22Rv1 (cell line): ENCODE data around the gene WNT3A.

ENCODE experiments used
- H3K27ac ChIP-seq: fragments of 450-650 bp; 2 replicates; pipeline ENCODE4 v1.5.1; 2017
- ZFX ChIP-seq: fragments of 450-650 bp; IDR thresholded peaks from 2 replicates; pipeline ENCODE4 v1.6.1; 2017; ENCODE audit warnings: antibody characterized with exemption, borderline replicate concordance
- TF ChIP-seq, protein P1 (sequence below): fragments of 450-650 bp; IDR thresholded peaks from 2 replicates; pipeline ENCODE4 v1.5.1; 2017; ENCODE audit warnings: mild to moderate bottlenecking

The WNT3A gene

GRCh38 chr1:228101614-228101993, 94.8 kb downstream of the WNT3A start:
- TF ChIP-seq, protein P1, sequence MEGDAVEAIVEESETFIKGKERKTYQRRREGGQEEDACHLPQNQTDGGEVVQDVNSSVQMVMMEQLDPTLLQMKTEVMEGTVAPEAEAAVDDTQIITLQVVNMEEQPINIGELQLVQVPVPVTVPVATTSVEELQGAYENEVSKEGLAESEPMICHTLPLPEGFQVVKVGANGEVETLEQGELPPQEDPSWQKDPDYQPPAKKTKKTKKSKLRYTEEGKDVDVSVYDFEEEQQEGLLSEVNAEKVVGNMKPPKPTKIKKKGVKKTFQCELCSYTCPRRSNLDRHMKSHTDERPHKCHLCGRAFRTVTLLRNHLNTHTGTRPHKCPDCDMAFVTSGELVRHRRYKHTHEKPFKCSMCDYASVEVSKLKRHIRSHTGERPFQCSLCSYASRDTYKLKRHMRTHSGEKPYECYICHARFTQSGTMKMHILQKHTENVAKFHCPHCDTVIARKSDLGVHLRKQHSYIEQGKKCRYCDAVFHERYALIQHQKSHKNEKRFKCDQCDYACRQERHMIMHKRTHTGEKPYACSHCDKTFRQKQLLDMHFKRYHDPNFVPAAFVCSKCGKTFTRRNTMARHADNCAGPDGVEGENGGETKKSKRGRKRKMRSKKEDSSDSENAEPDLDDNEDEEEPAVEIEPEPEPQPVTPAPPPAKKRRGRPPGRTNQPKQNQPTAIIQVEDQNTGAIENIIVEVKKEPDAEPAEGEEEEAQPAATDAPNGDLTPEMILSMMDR: no peak
- TF ChIP-seq ZFX: no peak
- peak overlapping the region; percentile 98 for H3K27ac ChIP-seq

- TF ChIP-seq ZFX: no peak
- TF ChIP-seq, protein P1: peak; percentile 63
- H3K27ac ChIP-seq: peak overlapping the region; percentile 98
Observed at GRCh38 chr1:228101994-228102790, 95.4 kb downstream of the WNT3A start.

DNA sequence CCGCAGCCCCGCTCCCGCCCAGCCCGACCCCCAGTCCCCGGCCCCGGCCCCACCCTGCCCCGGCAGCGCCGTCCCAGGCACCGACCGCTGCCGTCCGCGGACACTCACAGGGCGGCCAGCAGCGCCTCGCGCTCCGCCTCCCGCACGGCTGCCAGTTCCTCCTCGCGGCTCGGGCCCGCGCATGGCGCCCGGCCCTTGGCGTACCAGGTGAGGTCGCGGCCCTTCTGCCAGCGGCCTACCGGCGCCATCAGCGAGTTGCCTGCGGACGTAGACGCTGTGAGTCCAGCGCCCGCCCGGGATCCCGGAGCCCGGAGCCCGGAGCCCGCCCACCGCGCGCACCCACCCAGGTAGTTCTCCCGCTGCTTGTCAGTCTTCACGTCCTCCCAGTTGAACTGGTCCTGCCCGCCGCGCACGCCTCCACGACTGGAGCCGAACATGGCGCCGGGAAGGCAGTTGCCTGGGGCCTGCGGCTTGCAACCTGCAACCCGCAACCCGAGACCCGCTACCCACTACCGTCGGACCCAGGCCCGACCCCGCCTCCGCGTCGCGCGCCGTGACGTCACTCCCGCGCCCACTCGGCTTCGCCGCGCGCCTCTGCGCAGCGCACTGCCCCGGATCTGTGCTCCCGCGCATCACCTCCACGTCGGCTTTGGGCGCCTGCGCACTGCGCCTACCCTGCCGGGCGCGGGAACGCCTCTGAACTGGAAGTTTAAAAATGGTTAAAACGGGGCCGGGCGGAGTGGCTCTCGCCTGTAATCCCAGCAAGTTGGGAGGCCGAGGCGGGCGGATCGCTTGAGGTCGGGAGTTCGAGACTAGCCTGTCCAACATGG, 96.2 kb downstream of the WNT3A start, which contains the start of gene C1orf35:
TSS of gene C1orf35 (minus strand) at position 535 of the 830 bp plus-strand sequence. CDS start at position 437, 98 bp downstream.
- H3K27ac ChIP-seq: peak within 1 kb of the TSS; percentile 98
- TF ChIP-seq ZFX: no peak
- TF ChIP-seq, protein P1: no peak

- no peak for TF ChIP-seq ZFX
- TF ChIP-seq, protein P1: no peak
- peak overlapping the region; percentile 98 for H3K27ac ChIP-seq
Observed at GRCh38 chr1:228104526-228105269, 97.9 kb downstream of the WNT3A start.

GRCh38 chr1:228105270-228105995, 98.6 kb downstream of the WNT3A start:
- H3K27ac ChIP-seq: peak overlapping the region; percentile 98
- TF ChIP-seq, protein P1: no peak
- no peak for TF ChIP-seq ZFX

- TF ChIP-seq, protein P1: no peak
- TF ChIP-seq ZFX: no peak
- H3K27ac ChIP-seq: peak overlapping the region; percentile 98; the same call in 1 of the 2 replicates
Observed at GRCh38 chr1:228105996-228106799, 99.4 kb downstream of the WNT3A start.
